ENCODE results near the gene LRMDA.
"Not testable (repeated sequence)": the region's sequence is repeated elsewhere in the genome, so short reads cannot be mapped to it uniquely, and the experiment has no call there.

LRMDA gene

GRCh38 chr10:75589895-75590654 is 158.7 kb downstream of the LRMDA start:
- DNase-seq (ENCODE audit: low read depth in 2 of 2), result no peak

GRCh38 chr10:75592151-75592787 is 160.8 kb downstream of the LRMDA start:
- no peak for DNase-seq (ENCODE audit: low read depth in 2 of 2)

GRCh38 chr10:75592791-75593643 is 161.6 kb downstream of the LRMDA start:
- no peak for DNase-seq (ENCODE audit: low read depth in 2 of 2)

GRCh38 chr10:75593692-75594556 is 162.5 kb downstream of the LRMDA start:
- DNase-seq (ENCODE audit: low read depth in 2 of 2), result no peak

- DNase-seq (ENCODE audit: low read depth in 2 of 2), result no peak
These were observed 165.7 kb downstream of the LRMDA start for GRCh38 chr10:75596930-75597620.

- no peak for DNase-seq (ENCODE audit: low read depth in 2 of 2)
These were observed 166.5 kb downstream of the LRMDA start for GRCh38 chr10:75597773-75598440.

- no peak for DNase-seq (ENCODE audit: low read depth in 2 of 2)
These were observed 167.6 kb downstream of the LRMDA start for GRCh38 chr10:75598998-75599397.

- DNase-seq (ENCODE audit: low read depth in 2 of 2), result no peak
These were observed 168.6 kb downstream of the LRMDA start for GRCh38 chr10:75599875-75600648.

GRCh38 chr10:75600833-75601232 is 169.4 kb downstream of the LRMDA start:
- no peak for DNase-seq (ENCODE audit: low read depth in 2 of 2)

GRCh38 chr10:75602341-75602740 is 170.9 kb downstream of the LRMDA start:
- no peak for DNase-seq (ENCODE audit: low read depth in 2 of 2)

GRCh38 chr10:75605096-75605495 is 173.7 kb downstream of the LRMDA start:
- no peak for DNase-seq (ENCODE audit: low read depth in 2 of 2)

- not testable (repeated sequence) for DNase-seq (ENCODE audit: low read depth in 2 of 2)
These were observed 174.4 kb downstream of the LRMDA start for GRCh38 chr10:75605795-75606194.

GRCh38 chr10:75606203-75606779 is 174.9 kb downstream of the LRMDA start:
- DNase-seq (ENCODE audit: low read depth in 2 of 2), result no peak

- no peak for DNase-seq (ENCODE audit: low read depth in 2 of 2)
These were observed 176.2 kb downstream of the LRMDA start for GRCh38 chr10:75607576-75607975.

GRCh38 chr10:75610183-75610582 is 178.8 kb downstream of the LRMDA start:
- no peak for DNase-seq (ENCODE audit: low read depth in 2 of 2)

- no peak for DNase-seq (ENCODE audit: low read depth in 2 of 2)
These were observed 180.0 kb downstream of the LRMDA start for GRCh38 chr10:75611172-75611992.

GRCh38 chr10:75611993-75612372 is 180.6 kb downstream of the LRMDA start:
- DNase-seq (ENCODE audit: low read depth in 2 of 2), result no peak
